Epithelial cell of prostate (primary cell): ENCODE results near the gene SYPL2.
A peak's percentile ranks its signal among the peaks of the same experiment; 100 is the strongest.

ENCODE experiments used
- DNase-seq: peaks from one replicate; pipeline ENCODE4 v3.0.0-alpha.2; 2011; ENCODE audit warnings: low read depth, low spot score
- H3K27ac ChIP-seq: fragments of 450-650 bp; 2 replicates; pipeline ENCODE4 v1.5.1; 2017; ENCODE audit warnings: mild to moderate bottlenecking

Gene SYPL2

DNA sequence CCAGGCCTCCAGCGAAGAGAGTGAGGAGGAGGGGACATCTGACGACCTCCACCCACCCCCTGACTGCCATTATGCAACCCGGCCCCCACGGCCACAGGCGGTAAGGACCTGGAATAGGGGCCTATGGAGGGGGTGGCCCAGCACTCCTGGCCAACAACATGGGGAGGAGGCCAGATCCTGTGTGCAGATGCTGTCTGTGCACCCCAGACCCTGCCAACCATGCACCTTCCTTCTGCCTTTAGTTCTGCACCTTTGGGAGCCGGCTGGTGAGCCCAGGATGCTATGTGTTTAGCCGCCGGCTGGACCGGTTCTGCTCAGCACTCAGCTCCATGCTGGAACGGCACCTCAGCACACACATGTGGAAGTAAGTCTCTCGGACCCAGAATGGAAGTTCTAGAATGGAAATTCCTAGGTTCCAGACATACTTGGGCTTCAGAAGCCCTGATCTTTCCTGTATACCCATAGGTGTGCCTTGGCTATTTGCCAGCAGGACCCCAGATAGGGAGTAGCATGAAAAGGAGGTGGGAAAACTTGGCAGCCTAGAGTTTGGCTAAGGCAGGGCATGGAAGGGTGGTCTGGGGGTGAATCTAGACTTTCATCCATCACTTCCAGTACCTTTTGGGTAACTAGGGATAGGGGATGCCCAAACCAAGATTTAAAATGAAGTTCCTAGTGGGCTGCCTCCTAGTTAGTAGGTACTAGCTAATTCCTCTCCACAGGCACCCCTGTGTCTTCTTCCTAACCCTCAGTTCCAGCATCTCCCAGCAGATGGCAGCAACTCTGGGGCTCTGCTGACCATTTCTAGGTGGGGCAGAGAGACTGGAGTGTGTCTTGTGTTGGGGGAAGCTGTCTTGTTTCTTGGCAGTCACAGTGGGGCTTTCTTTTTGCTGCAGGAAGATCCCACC, 23.9 kb downstream of the SYPL2 start:
- H3K27ac ChIP-seq, result no peak overlapping the region
- DNase-seq, result no peak

DNA sequence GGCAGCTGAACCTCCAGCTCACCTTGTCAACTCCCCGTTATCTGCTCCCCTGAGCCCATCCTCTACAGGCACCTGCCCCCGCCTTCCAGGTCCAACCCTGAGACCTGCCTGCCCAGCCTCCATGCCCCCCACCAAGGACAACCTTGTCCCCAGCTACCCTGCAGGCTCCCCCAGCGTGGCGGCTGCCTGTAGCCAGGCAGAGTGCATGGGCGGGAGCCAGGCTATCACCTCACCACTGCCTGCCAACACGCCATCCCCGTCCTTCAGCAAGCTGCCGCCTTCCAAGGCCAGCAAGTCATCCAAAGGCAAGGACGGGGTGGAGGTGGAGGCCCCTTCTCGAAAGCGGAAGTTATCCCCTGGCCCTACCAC, 24.6 kb downstream of the SYPL2 start:
- no peak overlapping the region for H3K27ac ChIP-seq
- no peak for DNase-seq

DNA sequence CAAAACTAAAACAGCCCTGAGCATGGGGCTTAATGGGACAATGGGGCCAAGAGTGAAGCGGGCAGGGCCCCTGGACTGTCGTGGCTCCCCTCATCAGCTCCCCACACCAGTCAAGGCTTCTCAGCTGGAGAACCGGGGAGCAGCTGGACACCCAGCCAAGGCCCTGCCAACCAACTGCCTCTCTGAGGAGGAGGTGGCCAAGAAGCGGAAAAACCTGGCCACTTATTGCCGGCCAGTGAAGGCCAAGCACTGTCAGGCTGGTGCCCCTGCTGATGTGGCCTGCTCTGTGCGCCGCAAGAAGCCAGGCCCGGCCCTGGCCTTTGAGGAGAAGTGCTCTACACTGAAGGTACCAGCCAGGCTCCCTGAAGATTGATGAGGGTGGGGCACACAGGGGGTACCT, 25.0 kb downstream of the SYPL2 start:
- H3K27ac ChIP-seq, result no peak overlapping the region
- no peak for DNase-seq

DNA sequence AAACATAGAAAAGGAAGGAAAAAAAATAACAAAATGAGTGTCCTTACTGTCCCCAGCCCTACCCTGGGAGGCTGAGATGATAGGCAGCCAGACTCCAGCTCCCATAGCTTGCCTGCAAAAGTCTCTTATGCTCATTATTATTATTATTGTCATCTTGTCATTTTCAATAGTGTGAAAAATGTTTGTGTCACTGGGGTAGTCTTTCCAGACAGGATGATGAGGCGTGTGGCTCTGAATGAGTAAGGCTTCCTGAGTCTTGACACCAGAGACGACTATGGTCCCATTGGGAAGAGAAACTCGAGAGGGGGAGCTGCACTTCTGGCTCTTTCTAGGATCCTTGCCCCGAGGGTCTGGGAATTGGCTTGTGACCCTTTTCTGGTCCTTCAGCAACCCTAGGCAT, 26.4 kb downstream of the SYPL2 start:
- no peak overlapping the region for H3K27ac ChIP-seq
- no peak for DNase-seq

DNA sequence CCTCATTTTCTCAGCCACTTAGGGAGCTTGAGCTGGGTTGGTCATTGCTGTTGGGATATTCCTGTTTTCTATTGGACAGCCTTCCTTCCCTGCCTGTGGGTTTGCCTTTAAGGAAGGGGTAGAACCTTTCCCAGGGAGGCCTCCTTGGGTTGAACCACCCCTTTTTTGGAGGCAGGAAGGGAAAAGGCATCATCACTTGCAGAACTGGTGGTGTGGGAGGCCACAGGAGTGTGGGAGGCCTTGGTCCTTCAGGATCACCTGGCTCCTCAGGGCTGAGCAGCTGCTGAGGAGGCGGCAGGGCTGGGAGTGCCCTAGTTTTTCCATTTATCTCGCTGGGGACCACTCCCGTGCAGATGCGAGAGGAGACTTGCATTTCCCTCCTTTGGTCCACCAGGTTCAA, 26.9 kb downstream of the SYPL2 start:
- no peak overlapping the region for H3K27ac ChIP-seq
- DNase-seq, result no peak

DNA sequence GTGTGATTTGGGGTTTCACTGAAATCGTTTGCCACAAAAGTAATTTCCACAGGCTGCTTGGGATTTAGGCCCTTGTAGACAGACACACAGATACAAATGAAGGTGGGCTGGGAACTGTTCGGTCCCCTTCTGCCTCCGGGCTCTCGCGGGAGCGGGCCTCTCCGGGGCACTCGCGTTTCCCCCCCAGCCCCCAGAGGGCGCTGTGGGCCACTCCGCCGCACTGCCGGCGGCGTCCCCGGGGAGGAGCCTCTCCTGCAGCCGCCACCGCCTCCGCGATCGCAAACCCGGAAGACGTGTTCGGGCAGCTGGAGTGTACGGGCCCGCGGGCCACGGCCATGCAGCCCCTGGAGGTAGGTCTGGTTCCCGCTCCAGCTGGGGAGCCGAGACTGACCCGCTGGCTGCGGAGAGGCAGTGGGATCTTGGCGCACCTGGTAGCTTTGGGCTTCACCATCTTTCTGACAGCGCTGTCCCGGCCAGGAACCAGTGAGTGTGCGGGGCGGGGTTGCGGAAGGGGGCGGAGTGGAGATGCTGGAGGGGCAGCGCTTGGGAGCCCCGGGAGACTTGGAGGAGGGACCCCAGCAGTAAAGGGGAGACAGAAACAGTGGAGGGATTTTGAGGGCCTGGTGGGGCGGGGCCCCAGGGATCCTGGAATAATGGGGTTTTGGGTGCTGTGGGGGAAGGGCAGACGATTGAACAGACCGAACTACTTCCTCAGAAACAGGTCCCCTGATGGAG, 27.6 kb downstream of the SYPL2 start, which contains the start of gene CYB561D1:
Gene CYB561D1 (plus strand): TSS at position 290 of the 735 bp plus-strand sequence. CDS start 46 bp downstream, at position 336.
- peak within 1 kb of the TSS; percentile 50 for H3K27ac ChIP-seq
- DNase-seq, result no peak

DNA sequence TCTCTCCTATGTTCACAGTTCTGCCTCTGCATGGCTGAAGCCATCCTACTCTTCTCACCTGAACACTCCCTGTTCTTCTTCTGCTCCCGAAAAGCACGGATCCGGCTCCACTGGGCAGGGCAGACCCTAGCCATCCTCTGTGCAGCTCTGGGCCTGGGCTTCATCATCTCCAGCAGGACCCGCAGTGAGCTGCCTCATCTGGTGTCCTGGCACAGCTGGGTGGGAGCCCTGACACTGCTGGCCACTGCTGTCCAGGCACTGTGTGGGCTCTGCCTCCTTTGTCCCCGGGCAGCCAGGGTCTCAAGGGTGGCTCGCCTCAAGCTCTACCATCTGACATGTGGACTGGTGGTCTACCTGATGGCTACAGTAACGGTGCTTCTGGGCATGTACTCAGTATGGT, 29.4 kb downstream of the SYPL2 start:
- no peak for DNase-seq

DNA sequence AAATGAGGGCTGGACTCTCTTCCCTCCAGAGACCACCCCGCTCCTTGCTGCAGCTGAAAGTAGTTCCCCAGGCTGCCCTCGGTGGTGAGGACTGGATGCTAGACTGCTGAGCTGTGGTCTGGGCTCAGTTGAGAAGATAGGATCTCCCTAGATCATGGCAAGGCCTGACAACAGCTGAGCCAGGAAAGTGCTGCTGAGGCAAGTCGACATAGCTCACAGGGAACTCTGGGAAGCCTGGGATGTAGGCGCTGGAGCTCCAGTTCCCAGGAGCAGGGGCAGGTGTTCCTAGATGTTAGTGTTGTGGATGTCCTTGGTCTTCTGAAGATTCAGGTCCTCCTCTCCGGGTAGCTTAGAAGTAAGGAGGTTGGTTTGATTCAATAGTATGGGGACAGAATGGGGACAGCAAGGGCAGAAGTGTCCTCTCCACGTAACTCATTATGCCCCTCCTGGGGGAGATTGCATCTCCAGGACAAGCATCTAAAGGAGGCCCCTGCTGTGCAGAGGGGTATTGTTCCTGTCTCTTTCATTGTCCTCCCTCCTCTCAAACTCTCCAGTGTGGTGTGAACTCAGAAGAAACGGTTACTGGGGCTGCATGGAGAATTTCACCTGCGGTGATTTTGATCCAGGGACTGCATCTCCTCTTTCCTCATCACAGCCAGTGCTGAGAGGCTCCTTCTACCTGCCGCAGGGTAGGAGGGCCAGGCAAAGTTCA, 31.3 kb downstream of the SYPL2 start:
- no peak for DNase-seq
- no peak overlapping the region for H3K27ac ChIP-seq

More for the DNA sequence above, 29.4 kb downstream of the SYPL2 start:
- H3K27ac ChIP-seq, result no peak overlapping the region

DNA sequence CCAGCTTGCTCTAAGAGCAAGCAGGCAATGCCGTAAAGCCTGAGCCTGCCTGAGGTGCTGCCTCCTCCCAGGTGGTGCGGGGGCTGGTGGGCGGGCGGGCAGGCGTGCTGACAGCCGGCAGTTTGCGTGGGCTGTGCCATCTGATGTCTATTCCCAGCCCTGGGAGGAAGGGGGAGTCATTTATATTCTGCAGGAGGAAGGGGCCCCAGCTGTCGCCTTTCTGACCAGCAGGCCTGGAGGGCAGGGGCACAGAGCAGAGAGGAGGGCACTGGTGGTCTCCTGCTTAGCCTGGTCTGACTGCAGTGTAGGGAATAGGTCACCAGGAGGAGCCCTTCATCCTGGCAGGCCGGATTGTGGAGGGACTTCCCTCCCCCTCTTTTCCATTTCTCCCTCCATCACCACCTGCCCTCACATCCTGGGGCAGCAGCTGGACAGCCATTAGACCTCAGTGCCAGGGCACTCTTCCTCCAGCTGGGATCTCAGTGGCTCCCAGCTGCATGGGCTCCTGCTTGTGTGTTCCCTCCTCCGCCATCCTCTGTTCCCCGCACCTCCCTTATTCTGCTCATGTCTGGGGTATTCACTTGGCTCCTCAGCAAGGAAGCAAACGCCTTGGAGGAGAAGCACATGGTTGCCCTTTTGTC, 31.9 kb downstream of the SYPL2 start:
- H3K27ac ChIP-seq, result no peak overlapping the region
- DNase-seq, result no peak

DNA sequence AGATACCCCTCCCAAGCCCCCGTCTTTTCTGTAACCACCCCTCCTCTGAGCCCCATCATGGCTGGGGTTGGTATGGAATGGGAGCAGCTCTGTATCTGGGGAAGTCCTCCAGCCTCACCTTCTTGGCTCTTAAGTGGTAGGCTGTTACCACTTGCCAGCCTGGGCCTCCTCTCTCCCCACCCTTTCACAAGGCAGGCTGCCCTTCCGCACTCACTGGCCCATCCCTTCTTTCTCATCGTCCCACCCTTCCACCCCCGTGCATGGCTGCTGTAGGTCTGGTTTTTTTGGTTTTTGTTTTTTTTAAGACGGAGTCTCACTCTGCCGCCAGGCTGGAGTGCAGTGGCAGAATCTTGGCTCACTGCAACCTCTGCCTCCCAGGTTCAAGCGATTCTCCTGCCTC, 32.7 kb downstream of the SYPL2 start:
- peak overlapping the region; percentile 57 for H3K27ac ChIP-seq

DNA sequence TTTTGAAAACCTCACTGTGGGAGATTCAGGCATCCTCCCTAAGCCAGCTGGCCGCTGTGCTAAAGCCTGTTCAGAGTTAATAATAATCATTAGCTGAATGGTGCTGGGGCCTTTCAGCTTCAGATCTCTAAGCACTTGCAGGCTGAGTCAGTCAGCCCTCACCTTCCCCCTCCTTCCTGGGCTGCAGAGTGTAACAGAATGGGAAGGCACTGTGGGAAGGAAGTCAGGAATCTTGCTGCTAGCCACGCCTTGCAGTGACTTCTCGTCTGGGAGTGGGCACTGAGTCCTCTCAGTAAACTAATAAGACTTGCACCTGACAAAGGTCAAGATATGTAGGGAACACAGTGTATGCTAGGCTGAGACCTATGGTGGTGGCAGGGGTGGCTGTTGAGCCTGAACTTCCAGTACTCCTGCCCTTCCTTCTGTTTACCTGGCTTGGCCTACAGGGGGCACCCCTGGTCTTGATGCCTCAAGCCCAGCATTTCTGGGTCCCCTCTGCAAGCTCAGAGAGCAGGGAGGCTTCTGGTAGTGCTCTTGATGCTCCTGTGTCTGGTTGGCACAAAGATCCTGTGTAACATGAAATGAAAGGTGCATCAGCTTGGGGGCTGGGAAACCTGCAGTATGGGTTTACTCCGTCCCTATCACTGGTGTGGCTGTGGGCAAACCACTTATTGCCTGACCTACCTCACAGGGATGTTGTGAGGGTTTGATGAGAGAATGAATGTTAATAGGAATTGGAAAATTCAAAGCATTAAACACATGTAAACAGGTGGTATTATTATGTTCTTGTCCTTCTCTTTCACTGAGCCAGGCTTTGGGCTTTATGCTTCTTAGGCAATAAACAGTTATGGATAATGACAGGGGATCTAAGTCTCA, 33.6 kb downstream of the SYPL2 start:
- no peak for DNase-seq
- peak overlapping the region; percentile 57 for H3K27ac ChIP-seq

More for the DNA sequence above, 32.7 kb downstream of the SYPL2 start:
- no peak for DNase-seq

DNA sequence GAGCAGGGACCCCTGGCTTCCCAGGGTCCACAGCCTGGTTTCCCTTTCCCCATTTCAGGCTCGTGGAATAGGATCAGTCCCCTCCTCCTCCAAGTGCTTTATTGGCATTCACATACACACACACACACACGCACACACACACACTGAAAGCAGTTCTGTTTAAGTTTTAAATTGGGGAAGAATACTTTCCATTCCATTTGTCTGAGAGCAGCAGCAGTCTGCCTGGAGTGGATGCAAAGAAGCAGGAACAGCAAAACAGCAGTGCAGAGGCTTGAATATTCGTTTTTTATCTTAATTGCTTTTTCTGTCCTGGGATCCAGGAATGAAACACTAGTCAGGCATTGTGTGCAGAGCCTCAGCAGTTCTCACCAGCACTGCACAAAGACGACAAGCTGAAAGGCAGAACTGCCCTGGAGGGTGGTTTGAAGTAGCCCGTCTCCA, 34.6 kb downstream of the SYPL2 start:
- no peak overlapping the region for H3K27ac ChIP-seq
- DNase-seq, result no peak

DNA sequence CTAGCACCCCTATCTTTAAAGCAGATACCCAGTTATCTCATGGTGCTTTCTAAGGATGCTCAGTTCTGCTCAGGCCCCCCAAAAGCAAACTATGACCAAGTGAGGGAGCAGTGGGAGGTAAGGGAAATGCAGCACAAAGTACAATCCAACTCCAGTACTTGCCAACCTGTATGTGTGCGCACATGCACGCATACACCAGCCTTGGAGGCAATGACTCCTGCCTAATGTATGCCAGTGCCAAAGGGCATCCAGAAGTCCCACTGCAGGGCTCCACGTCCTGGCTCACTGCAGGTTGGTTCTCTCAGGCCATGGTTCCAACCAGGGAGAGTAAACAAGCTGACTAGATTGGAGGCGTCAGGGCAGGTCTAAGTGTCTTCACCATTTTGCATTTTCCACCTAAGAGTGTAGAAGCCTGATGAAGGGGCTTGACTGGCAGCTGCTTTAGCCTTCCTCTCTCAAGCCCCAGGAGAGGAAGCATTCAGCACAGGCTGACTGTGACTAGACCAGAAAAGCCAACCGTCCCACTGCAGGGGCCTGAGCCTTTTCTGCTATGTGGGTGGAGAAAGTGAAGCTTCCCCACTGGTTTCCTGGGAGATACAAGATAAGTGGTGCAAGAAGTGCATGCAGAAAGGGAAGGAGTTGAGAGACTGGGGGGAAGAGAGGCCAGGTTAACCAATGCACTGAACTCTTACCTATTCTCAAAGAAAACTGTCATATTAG, 35.5 kb downstream of the SYPL2 start:
- no peak for DNase-seq
- H3K27ac ChIP-seq, result no peak overlapping the region

DNA sequence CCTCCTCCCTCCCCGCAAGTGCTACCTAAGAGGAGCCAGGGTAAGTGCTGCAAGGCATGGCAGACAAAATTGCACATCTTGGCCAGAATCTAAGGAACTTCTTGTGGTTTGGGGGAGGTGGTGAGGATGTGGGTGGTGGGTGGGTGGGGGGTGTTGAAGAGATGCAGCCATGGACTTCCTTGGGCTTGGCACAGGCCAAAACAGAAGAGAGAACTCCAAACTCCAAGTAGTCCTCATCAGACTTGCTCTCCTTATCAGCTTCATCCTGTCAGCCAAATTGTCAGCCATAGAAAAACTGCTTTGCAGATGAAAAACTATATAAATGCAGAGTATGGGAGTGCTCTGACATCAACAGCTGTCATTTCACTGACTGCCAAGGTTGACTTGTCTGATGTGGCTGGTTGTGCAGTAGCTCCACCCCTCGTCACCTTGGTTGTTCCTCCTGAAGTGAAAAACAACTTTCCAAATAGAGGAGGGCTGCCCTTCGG, 36.1 kb downstream of the SYPL2 start:
- DNase-seq, result no peak
- H3K27ac ChIP-seq, result no peak overlapping the region

DNA sequence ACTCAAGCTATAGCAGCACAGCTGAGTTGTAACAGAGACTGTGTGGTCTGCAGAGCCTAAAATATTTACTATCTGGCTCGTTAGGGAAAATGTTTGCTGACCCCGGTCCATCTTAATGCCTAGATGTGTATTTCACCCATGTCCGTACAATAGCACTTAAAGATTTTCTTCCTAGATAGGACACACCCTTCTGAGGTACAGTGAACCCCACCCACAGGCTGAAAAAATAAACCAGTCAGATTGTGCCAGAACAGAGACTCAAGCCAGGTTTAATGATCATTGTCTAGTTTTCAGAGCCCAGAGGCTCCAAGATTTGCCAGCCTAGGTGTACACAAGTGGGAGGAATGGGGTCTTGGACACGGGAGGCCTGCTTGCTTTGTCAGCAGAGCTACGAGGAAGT, 37.6 kb downstream of the SYPL2 start:
- DNase-seq, result no peak
- H3K27ac ChIP-seq, result no peak overlapping the region

DNA sequence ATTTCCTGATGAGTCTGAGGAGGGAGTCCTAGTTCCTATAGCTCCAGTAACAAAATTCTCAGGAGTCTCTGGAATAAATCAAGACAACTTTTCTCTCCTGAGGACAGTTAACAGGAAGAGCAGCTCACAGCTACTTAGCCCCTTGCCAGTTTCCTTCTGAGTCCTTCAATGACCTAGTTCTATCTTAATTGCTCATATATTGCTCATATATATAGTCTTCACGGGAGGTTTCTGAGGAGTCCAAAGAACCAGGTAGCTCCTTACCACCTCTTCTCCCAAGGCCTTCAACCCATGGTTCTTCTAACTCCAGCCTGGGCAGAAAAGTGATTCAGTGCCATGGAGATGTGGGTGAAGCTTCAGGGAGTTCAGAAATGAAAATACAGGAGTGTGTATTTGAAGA, 38.6 kb downstream of the SYPL2 start:
- DNase-seq, result no peak

DNA sequence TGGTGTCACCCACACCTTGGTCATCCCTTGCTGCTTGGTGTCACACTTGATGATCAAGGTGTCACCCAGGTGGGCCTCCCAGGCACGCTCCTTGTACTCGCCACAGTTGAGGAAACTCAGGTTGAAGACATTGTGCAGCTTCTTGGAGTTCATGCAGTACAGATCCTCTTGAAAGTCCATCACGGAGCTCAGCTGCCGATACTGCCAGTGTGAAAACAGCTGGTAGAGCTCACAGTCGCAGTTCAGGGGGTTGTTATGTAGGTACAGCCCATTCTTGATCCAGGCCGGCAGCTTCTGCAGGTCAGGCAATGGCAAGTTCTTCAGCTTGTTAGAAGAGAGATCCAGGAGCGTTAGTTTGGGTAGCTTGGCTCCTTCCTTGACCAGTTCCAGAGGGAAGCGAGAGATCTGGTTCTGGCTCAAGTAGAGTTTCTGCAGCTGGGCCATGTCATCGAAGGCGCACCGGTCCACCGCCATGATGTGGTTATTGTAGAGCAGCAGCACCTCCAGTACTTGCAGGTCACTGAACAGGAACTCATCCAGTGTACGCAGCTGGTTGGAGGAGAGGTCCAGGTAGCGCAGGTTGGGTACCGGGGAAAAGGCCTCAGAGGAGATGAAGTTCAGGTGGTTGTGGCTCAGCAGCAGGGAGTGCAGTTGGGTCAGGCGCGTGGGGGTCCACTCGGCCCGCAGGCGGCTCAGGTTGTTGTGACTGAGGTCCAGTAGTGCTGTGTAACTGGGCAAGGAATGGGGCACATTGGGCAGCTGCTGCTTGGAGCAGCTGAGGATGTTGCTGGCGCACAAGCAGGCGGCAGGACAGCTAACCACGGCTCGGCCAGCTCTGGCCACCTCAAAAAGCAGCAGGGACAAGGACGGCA, 41.9 kb downstream of the SYPL2 start:
- DNase-seq, result no peak
- no peak overlapping the region for H3K27ac ChIP-seq

More for the DNA sequence above, 38.6 kb downstream of the SYPL2 start:
- H3K27ac ChIP-seq, result no peak overlapping the region

DNA sequence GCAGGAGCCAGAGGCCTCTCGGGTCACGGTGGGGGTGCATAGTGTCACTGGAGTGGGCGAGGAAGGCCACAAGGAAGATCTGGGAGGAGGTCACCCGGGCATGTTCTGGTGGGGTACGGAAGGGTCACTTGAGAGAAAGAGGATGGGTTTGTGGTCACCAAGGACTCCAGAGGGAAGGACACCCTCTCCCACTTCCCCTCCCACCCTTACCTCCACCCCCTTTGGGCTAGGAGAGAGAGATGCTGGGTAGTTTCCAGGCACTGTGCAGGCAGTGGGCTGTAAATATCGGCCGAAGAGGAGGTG, 42.5 kb downstream of the SYPL2 start:
- DNase-seq, result no peak
- no peak overlapping the region for H3K27ac ChIP-seq
